Measurements from ENCODE around the gene IHH.

The IHH gene

GRCh38 chr2:219060821-219061791 lies at the start of gene IHH:
Gene IHH, minus strand, starts transcription at chr2:219060921. Its CDS starts 454 bp downstream, at chr2:219060467.
- DNase-seq = peak; percentile 2

- no peak for DNase-seq
These were observed 48.8 kb upstream of the IHH start for GRCh38 chr2:219109471-219109870.

- no peak for DNase-seq
These were observed 47.0 kb upstream of the IHH start for GRCh38 chr2:219107758-219108157.

GRCh38 chr2:219106251-219106650 lies 45.5 kb upstream of the IHH start:
- DNase-seq = no peak

GRCh38 chr2:219104107-219105035 lies 43.6 kb upstream of the IHH start:
- peak; percentile 45 for DNase-seq

- no peak for DNase-seq
These were observed 38.6 kb upstream of the IHH start for GRCh38 chr2:219099329-219099728.

- no peak for DNase-seq
These were observed 34.8 kb upstream of the IHH start for GRCh38 chr2:219095406-219095935.

GRCh38 chr2:219094171-219094570 lies 33.5 kb upstream of the IHH start:
- DNase-seq = no peak

GRCh38 chr2:219090436-219091299 lies 29.9 kb upstream of the IHH start:
- DNase-seq = no peak

- DNase-seq = no peak
These were observed 28.6 kb upstream of the IHH start for GRCh38 chr2:219089330-219089729.

- DNase-seq = no peak
These were observed 27.1 kb upstream of the IHH start for GRCh38 chr2:219087848-219088247.

- DNase-seq = no peak
These were observed 26.6 kb upstream of the IHH start for GRCh38 chr2:219087361-219087760.

- no peak for DNase-seq
These were observed 25.5 kb upstream of the IHH start for GRCh38 chr2:219086196-219086595.

GRCh38 chr2:219084791-219085190 lies 24.1 kb upstream of the IHH start:
- no peak for DNase-seq

- DNase-seq = no peak
These were observed 21.7 kb upstream of the IHH start for GRCh38 chr2:219082332-219082958.

- DNase-seq = no peak
These were observed 21.1 kb upstream of the IHH start for GRCh38 chr2:219081701-219082331.

GRCh38 chr2:219081096-219081495 lies 20.4 kb upstream of the IHH start:
- DNase-seq = no peak

- no peak for DNase-seq
These were observed 18.7 kb upstream of the IHH start for GRCh38 chr2:219079417-219079816.

- DNase-seq = no peak
These were observed 18.2 kb upstream of the IHH start for GRCh38 chr2:219078951-219079350.

GRCh38 chr2:219078126-219078525 lies 17.4 kb upstream of the IHH start:
- no peak for DNase-seq

GRCh38 chr2:219076253-219076652 lies 15.5 kb upstream of the IHH start:
- DNase-seq = no peak
